Measurements from ENCODE around the gene TTI1. TPM values are rescaled to one million over a fixed set of nuclear protein-coding genes. Genes with fewer than 3 reads are reported as not detected.

Gene TTI1
- total and polyA plus RNA-seq, 2 donors (not counting 1 experiment from before 2014, with no cell fraction given): 13.9 to 33.9 TPM

DNA sequence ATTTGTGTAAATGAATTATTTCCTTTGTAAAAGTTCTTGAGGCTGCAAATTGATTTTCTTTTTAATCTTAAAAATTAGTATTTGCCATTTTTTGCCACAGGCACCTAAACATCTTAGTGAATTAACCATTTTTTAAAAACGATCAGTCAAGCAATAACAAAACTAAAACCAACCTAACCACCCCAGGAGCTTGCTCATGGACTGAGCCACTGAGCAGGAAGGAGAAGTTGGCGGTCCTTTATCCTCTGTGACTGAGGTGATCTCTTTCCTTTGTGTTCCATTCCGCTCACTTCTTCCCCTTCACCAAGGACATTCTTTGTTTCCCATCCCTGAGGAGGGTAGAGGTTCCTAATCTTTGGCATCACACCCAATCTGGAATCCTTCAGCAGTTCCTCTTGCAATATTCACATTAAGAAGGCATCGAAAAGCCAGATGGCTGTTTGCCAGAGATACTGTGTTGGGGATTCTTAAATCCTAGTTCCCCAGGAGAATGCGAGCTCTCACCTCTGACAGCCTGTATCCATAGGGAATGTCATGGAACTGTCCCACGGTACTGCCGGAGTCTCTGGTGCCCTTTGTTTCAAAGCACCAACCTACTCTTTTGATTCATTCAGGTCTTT is 30.8 kb upstream of the TTI1 start:
- intact Hi-C loops (cut with micrococcal nuclease): no loop called here
- CTCF ChIA-PET: interaction anchor here (0.9 to 19.6 kb wide), 5 partner anchors 12 to 155 kb away, joined by 3 to 494 read pairs (median 3); partner anchors contain the start of gene TGM2
- DNase-seq (no peak), ATAC-seq (ENCODE audit: low read depth) (peak; percentile 54)
- Histone ChIP-seq H3K9ac (ENCODE audit: low read length) (no peak overlapping the region), H3K27ac (ENCODE audit: low read length in 2 of 2) (no peak overlapping the region), H4K20me1 (ENCODE audit: control insufficient read depth, insufficient read depth, low read length, poor library complexity, severe bottlenecking) (no peaks in the 10 kb centered on the region), H3K36me3 (replicated peaks in 1 of 2; ENCODE audit: control extremely low read depth in 1 of 2, control insufficient read depth in 1 of 2, extremely low read depth in 1 of 2, insufficient read depth in 2 of 2, low read length in 1 of 2) (peaks cover 10 to 83% of the 10 kb centered on the region in 2 experiments), H3K4me1 (ENCODE audit: control insufficient read depth in 2 of 2, insufficient read depth in 2 of 2, low read length in 2 of 2) (peaks cover 0 to 13% of the 10 kb centered on the region in 2 donors), H3K27me3 (replicated peaks in 1 of 4; ENCODE audit: control extremely low read depth in 1 of 4, control insufficient read depth in 3 of 4, insufficient read depth in 4 of 4, low read length in 3 of 4) (no peaks in the 10 kb centered on the region), H2AFZ (ENCODE audit: insufficient read depth, low read depth, low read length, poor library complexity, severe bottlenecking) (no peak overlapping the region), H3K4me2 (replicated peaks; ENCODE audit: low read depth, low read length, poor library complexity, severe bottlenecking) (no peak overlapping the region), H3K9me3 (ENCODE audit: control extremely low read depth in 1 of 3, control insufficient read depth in 2 of 3, insufficient read depth in 1 of 3, low read length in 2 of 3) (peaks cover 0 to 2% (median 0%) of the 10 kb centered on the region in 3 donors), H3K79me2 (ENCODE audit: control insufficient read depth, insufficient read depth, low read length) (peaks cover 4% of the 10 kb centered on the region), H3K4me3 (ENCODE audit: control extremely low read depth in 1 of 5, extremely low read depth in 1 of 5, insufficient read depth in 1 of 5, low read depth in 2 of 5, low read length in 4 of 5) (no peak overlapping the region)
- peak overlapping the region; percentile 68 for H3K4me3 Mint-ChIP-seq
- no peak for TF ChIP-seq EZH2 (IDR thresholded peaks at IDR 0.05; ENCODE audit: borderline replicate concordance, insufficient read depth, low read depth, low read length, poor library complexity, severe bottlenecking)
- TF ChIP-seq, protein P1, sequence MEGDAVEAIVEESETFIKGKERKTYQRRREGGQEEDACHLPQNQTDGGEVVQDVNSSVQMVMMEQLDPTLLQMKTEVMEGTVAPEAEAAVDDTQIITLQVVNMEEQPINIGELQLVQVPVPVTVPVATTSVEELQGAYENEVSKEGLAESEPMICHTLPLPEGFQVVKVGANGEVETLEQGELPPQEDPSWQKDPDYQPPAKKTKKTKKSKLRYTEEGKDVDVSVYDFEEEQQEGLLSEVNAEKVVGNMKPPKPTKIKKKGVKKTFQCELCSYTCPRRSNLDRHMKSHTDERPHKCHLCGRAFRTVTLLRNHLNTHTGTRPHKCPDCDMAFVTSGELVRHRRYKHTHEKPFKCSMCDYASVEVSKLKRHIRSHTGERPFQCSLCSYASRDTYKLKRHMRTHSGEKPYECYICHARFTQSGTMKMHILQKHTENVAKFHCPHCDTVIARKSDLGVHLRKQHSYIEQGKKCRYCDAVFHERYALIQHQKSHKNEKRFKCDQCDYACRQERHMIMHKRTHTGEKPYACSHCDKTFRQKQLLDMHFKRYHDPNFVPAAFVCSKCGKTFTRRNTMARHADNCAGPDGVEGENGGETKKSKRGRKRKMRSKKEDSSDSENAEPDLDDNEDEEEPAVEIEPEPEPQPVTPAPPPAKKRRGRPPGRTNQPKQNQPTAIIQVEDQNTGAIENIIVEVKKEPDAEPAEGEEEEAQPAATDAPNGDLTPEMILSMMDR (IDR thresholded peaks at IDR 0.05): no peak
- no peaks in the 10 kb centered on the region for H3K9me3 Mint-ChIP-seq (ENCODE audit: insufficient read depth)
- H3K27ac Mint-ChIP-seq: peak overlapping the region; percentile 82
- POLR2A ChIA-PET: interaction anchor here (0.7 to 1.2 kb wide), 2 partner anchors 13 to 30 kb away, joined by 3 to 4 read pairs; partner anchors contain the start of gene RPRD1B
- H3K27me3 Mint-ChIP-seq: no peaks in the 10 kb centered on the region
- no CpG with 5 or more reads among the region's 7 CpGs for WGBS (ENCODE audit: insufficient coverage)
- H3K4me1 Mint-ChIP-seq: peaks cover 28% of the 10 kb centered on the region

GRCh38 chr20:38062890-38063289 is 29.6 kb upstream of the TTI1 start:
- H3K27me3 ChIP-seq (replicated peaks in 1 of 4; ENCODE audit: control extremely low read depth in 1 of 4, control insufficient read depth in 3 of 4, insufficient read depth in 4 of 4, low read length in 3 of 4): no peaks in the 10 kb centered on the region
- no peak for DNase-seq
- 95% methylated on average over 4 of the region's 5 CpGs for WGBS (ENCODE audit: insufficient coverage)
- H3K27ac ChIP-seq (ENCODE audit: low read length in 2 of 2): no peak overlapping the region
- ATAC-seq (ENCODE audit: low read depth): no peak
- Mint-ChIP-seq H3K4me3 (no peak overlapping the region), H3K27me3 (no peaks in the 10 kb centered on the region), H3K9me3 (ENCODE audit: insufficient read depth) (no peaks in the 10 kb centered on the region), H3K4me1 (peaks cover 28% of the 10 kb centered on the region), H3K27ac (no peak overlapping the region)
- POLR2A ChIA-PET: interaction anchor here (1.1 to 1.2 kb wide), 2 partner anchors 10 to 29 kb away, joined by 3 to 4 read pairs; partner anchors contain the start of gene RPRD1B
- peaks cover 5% of the 10 kb centered on the region for H4K20me1 ChIP-seq (ENCODE audit: control insufficient read depth, insufficient read depth, low read length, poor library complexity, severe bottlenecking)
- CTCF ChIA-PET: interaction anchor here (0.8 to 19.6 kb wide), 6 partner anchors 13 to 157 kb away, joined by 3 to 494 read pairs (median 9); partner anchors contain the start of gene TGM2
- no peak overlapping the region for H3K4me2 ChIP-seq (replicated peaks; ENCODE audit: low read depth, low read length, poor library complexity, severe bottlenecking)
- no peak overlapping the region for H2AFZ ChIP-seq (ENCODE audit: insufficient read depth, low read depth, low read length, poor library complexity, severe bottlenecking)
- H3K9me3 ChIP-seq (ENCODE audit: control extremely low read depth in 1 of 3, control insufficient read depth in 2 of 3, insufficient read depth in 1 of 3, low read length in 2 of 3): peaks cover 0 to 2% (median 0%) of the 10 kb centered on the region in 3 donors
- H3K9ac ChIP-seq (ENCODE audit: low read length): no peak overlapping the region
- no peak for TF ChIP-seq EZH2 (IDR thresholded peaks at IDR 0.05; ENCODE audit: borderline replicate concordance, insufficient read depth, low read depth, low read length, poor library complexity, severe bottlenecking)
- TF ChIP-seq, protein P1 (IDR thresholded peaks at IDR 0.05): no peak
- peaks cover 8 to 83% of the 10 kb centered on the region in 2 experiments for H3K36me3 ChIP-seq (replicated peaks in 1 of 2; ENCODE audit: control extremely low read depth in 1 of 2, control insufficient read depth in 1 of 2, extremely low read depth in 1 of 2, insufficient read depth in 2 of 2, low read length in 1 of 2)
- H3K79me2 ChIP-seq (ENCODE audit: control insufficient read depth, insufficient read depth, low read length): peaks cover 10% of the 10 kb centered on the region
- intact Hi-C loops (cut with micrococcal nuclease): no loop called here
- peaks cover 0 to 13% of the 10 kb centered on the region in 2 donors for H3K4me1 ChIP-seq (ENCODE audit: control insufficient read depth in 2 of 2, insufficient read depth in 2 of 2, low read length in 2 of 2)
- no peak overlapping the region for H3K4me3 ChIP-seq (ENCODE audit: control extremely low read depth in 1 of 5, extremely low read depth in 1 of 5, insufficient read depth in 1 of 5, low read depth in 2 of 5, low read length in 4 of 5)

All from B cell (primary cell).